GM12878 (cell line): ENCODE results near the gene IBA57.

Experiments used
- EZH2 ChIP-seq: IDR thresholded peaks from 2 replicates; pipeline ENCODE4 v1.6.1; 2012; ENCODE audit warnings: low read depth, mild to moderate bottlenecking, control low read depth, inconsistent platforms, low read length, borderline replicate concordance; ENCODE audit not compliant: control insufficient read depth
- HDGF ChIP-seq: fragments of 450-650 bp; IDR thresholded peaks from 2 replicates; pipeline ENCODE4 v1.6.1; 2016; ENCODE audit warnings: antibody characterized with exemption
- IRF4 ChIP-seq: IDR thresholded peaks from 2 replicates; pipeline ENCODE4 v1.6.1; 2011; ENCODE audit warnings: low read depth, low read length
- POLR2A ChIP-seq: IDR thresholded peaks from 2 replicates; pipeline ENCODE4 v1.6.1; 2011; ENCODE audit warnings: low read depth, mild to moderate bottlenecking, low read length
- RFX5 ChIP-seq: IDR thresholded peaks from 2 replicates; pipeline ENCODE4 v1.6.1; 2011; ENCODE audit warnings: low read depth, low read length, improper control_type of control experiment
- SIX5 ChIP-seq: IDR thresholded peaks from 2 replicates; pipeline ENCODE4 v1.6.1; 2011; ENCODE audit warnings: mild to moderate bottlenecking, low read depth, low read length, moderate library complexity; ENCODE audit not compliant: severe bottlenecking
- TF ChIP-seq, protein P1 (sequence below): IDR thresholded peaks from 2 replicates; pipeline ENCODE4 v1.6.1; 2011; ENCODE audit warnings: low read depth, low read length, improper control_type of control experiment, borderline replicate concordance
- TF ChIP-seq, protein P2 (sequence below), 3 experiments: IDR thresholded peaks in 2 of 3; conservative IDR thresholded peaks in 1 of 3; 2 replicates each; pipeline ENCODE4 v1.5.1; 2011; ENCODE audit warnings: low read depth in 3 of 3, low read length in 3 of 3, mild to moderate bottlenecking in 3 of 3, control low read depth in 2 of 3, moderate library complexity in 2 of 3, inconsistent platforms in 1 of 3, mixed read lengths in 1 of 3; ENCODE audit not compliant: control insufficient read depth in 2 of 3, insufficient read depth in 1 of 3; ENCODE audit errors: extremely low read depth in 1 of 3
- TF ChIP-seq, protein P3 (sequence below): IDR thresholded peaks from 2 replicates; pipeline ENCODE4 v1.6.1; 2011; ENCODE audit warnings: low read depth, mild to moderate bottlenecking, low read length, moderate library complexity, borderline replicate concordance; ENCODE audit errors: extremely low read depth

DNA sequence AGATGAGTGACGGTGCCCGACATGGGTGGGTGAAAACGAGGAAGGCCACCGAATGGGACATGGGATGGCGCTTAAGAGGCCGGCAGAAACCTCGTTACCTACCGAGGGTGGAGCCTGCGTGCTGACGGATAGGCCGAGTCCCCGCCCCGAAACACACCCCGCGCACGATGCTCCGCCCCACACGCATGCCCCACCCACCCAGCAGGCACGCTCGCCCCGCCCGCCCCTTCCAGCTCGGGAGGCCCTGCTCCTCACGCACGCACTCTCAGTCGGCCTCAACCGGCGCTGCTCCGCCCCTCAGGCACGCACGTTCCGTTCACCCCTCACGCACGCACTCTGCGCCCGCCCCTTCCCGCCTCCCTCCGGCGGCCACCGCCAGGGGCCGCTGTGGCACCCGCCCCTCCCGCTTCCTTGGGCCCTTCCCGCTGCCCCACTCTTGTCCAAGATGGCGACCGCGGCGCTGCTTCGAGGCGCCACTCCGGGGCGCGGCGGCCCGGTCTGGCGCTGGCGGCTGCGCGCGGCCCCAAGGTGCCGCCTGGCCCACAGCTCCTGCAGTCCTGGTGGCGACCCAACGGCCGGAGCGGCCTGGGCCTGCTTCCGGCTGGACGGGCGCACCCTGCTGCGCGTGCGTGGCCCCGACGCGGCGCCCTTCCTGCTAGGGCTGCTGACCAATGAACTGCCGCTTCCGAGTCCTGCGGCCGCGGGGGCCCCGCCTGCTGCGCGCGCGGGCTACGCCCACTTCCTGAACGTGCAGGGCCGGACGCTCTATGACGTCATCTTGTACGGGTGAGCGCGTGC lies at the start of gene IBA57:
- TF ChIP-seq, protein P1, sequence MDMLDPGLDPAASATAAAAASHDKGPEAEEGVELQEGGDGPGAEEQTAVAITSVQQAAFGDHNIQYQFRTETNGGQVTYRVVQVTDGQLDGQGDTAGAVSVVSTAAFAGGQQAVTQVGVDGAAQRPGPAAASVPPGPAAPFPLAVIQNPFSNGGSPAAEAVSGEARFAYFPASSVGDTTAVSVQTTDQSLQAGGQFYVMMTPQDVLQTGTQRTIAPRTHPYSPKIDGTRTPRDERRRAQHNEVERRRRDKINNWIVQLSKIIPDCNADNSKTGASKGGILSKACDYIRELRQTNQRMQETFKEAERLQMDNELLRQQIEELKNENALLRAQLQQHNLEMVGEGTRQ = no peak
- TF ChIP-seq, protein P2, sequence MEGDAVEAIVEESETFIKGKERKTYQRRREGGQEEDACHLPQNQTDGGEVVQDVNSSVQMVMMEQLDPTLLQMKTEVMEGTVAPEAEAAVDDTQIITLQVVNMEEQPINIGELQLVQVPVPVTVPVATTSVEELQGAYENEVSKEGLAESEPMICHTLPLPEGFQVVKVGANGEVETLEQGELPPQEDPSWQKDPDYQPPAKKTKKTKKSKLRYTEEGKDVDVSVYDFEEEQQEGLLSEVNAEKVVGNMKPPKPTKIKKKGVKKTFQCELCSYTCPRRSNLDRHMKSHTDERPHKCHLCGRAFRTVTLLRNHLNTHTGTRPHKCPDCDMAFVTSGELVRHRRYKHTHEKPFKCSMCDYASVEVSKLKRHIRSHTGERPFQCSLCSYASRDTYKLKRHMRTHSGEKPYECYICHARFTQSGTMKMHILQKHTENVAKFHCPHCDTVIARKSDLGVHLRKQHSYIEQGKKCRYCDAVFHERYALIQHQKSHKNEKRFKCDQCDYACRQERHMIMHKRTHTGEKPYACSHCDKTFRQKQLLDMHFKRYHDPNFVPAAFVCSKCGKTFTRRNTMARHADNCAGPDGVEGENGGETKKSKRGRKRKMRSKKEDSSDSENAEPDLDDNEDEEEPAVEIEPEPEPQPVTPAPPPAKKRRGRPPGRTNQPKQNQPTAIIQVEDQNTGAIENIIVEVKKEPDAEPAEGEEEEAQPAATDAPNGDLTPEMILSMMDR (IDR thresholded peaks at IDR 0.05 in 2 of 3, conservative IDR thresholded peaks at IDR 0.05 in 1 of 3; ENCODE audit: control insufficient read depth in 2 of 3, extremely low read depth in 1 of 3, insufficient read depth in 1 of 3, low read depth in 3 of 3, low read length in 3 of 3) = peak; percentile 88 to 98 (median 92)
- TF ChIP-seq RFX5 (peak; percentile 58; the same call in 1 of the 2 replicates), SIX5 (no peak), IRF4 (no peak), POLR2A (peak; percentile 95), HDGF (peak; percentile 94), EZH2 (no peak)
- TF ChIP-seq, protein P3, sequence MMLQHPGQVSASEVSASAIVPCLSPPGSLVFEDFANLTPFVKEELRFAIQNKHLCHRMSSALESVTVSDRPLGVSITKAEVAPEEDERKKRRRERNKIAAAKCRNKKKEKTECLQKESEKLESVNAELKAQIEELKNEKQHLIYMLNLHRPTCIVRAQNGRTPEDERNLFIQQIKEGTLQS = 0 out of 2 replicates have a peak, but pooled peaks have one; percentile 34
